ENCODE results near the gene TMPRSS9.
"Not testable (repeated sequence)": the region's sequence is repeated elsewhere in the genome, so short reads cannot be mapped to it uniquely, and the experiment has no call there.

TMPRSS9 gene

GRCh38 chr19:2460245-2460644 lies 100.2 kb downstream of the TMPRSS9 start:
- Mint-ChIP-seq H3K36me3 (ENCODE audit: low read depth) (peaks cover 4% of the 10 kb centered on the region), H3K27ac (no peak overlapping the region), H3K9me3 (no peaks in the 10 kb centered on the region), H3K27me3 (no peaks in the 10 kb centered on the region), H3K4me3 (no peak overlapping the region), H3K4me1 (ENCODE audit: low read depth) (peaks cover 20% of the 10 kb centered on the region)
- no peak for DNase-seq

- peak; percentile 83 for DNase-seq
- peak overlapping the region; percentile 87 for H3K4me3 Mint-ChIP-seq
- H3K27ac Mint-ChIP-seq: peak overlapping the region; percentile 83
- H3K36me3 Mint-ChIP-seq (ENCODE audit: low read depth): peaks cover 3% of the 10 kb centered on the region
- H3K9me3 Mint-ChIP-seq: no peaks in the 10 kb centered on the region
- no peaks in the 10 kb centered on the region for H3K27me3 Mint-ChIP-seq
- peaks cover 16% of the 10 kb centered on the region for H3K4me1 Mint-ChIP-seq (ENCODE audit: low read depth)
These were observed 101.9 kb downstream of the TMPRSS9 start for GRCh38 chr19:2461751-2462634.

- Mint-ChIP-seq H3K4me1 (ENCODE audit: low read depth) (peaks cover 11% of the 10 kb centered on the region), H3K27ac (peak overlapping the region; percentile 5), H3K27me3 (no peaks in the 10 kb centered on the region), H3K4me3 (peak overlapping the region; percentile 87), H3K36me3 (ENCODE audit: low read depth) (no peaks in the 10 kb centered on the region), H3K9me3 (no peaks in the 10 kb centered on the region)
- DNase-seq: no peak
These were observed 102.8 kb downstream of the TMPRSS9 start for GRCh38 chr19:2462635-2463421.

GRCh38 chr19:2463694-2464093 lies 103.6 kb downstream of the TMPRSS9 start:
- DNase-seq; H3K27ac Mint-ChIP-seq; H3K9me3 Mint-ChIP-seq; H3K36me3 Mint-ChIP-seq (ENCODE audit: low read depth); H3K27me3 Mint-ChIP-seq: not testable (repeated sequence)
- Mint-ChIP-seq H3K4me1 (ENCODE audit: low read depth) (peaks cover 11% of the 10 kb centered on the region), H3K4me3 (peak overlapping the region; percentile 43)

- Mint-ChIP-seq H3K36me3 (ENCODE audit: low read depth) (no peaks in the 10 kb centered on the region), H3K27me3 (no peaks in the 10 kb centered on the region), H3K9me3 (no peaks in the 10 kb centered on the region), H3K4me3 (no peak overlapping the region), H3K27ac (no peak overlapping the region), H3K4me1 (ENCODE audit: low read depth) (peaks cover 16% of the 10 kb centered on the region)
- DNase-seq: no peak
These were observed 104.3 kb downstream of the TMPRSS9 start for GRCh38 chr19:2464389-2464788.

GRCh38 chr19:2468596-2468995 lies 108.5 kb downstream of the TMPRSS9 start:
- no peaks in the 10 kb centered on the region for H3K27me3 Mint-ChIP-seq
- no peak for DNase-seq
- H3K27ac Mint-ChIP-seq: no peak overlapping the region
- H3K4me1 Mint-ChIP-seq (ENCODE audit: low read depth): peaks cover 12% of the 10 kb centered on the region
- H3K36me3 Mint-ChIP-seq (ENCODE audit: low read depth): no peaks in the 10 kb centered on the region
- no peak overlapping the region for H3K4me3 Mint-ChIP-seq
- H3K9me3 Mint-ChIP-seq: no peaks in the 10 kb centered on the region

GRCh38 chr19:2469102-2469914 lies 109.2 kb downstream of the TMPRSS9 start:
- peaks cover 15% of the 10 kb centered on the region for H3K4me1 Mint-ChIP-seq (ENCODE audit: low read depth)
- H3K9me3 Mint-ChIP-seq: no peaks in the 10 kb centered on the region
- DNase-seq: peak; percentile 55
- no peaks in the 10 kb centered on the region for H3K36me3 Mint-ChIP-seq (ENCODE audit: low read depth)
- H3K4me3 Mint-ChIP-seq: no peak overlapping the region
- H3K27me3 Mint-ChIP-seq: no peaks in the 10 kb centered on the region
- H3K27ac Mint-ChIP-seq: peak overlapping the region; percentile 77

- not testable (repeated sequence) for H3K4me3 Mint-ChIP-seq; H3K36me3 Mint-ChIP-seq (ENCODE audit: low read depth); H3K27me3 Mint-ChIP-seq; H3K9me3 Mint-ChIP-seq; DNase-seq
- H3K4me1 Mint-ChIP-seq (ENCODE audit: low read depth): peaks cover 16% of the 10 kb centered on the region
- peak overlapping the region; percentile 77 for H3K27ac Mint-ChIP-seq
These were observed 109.8 kb downstream of the TMPRSS9 start for GRCh38 chr19:2469915-2470200.

GRCh38 chr19:2474232-2475017 lies 114.4 kb downstream of the TMPRSS9 start:
- H3K36me3 Mint-ChIP-seq (ENCODE audit: low read depth): peaks cover 29% of the 10 kb centered on the region
- peak; percentile 95 for DNase-seq
- H3K27me3 Mint-ChIP-seq: no peaks in the 10 kb centered on the region
- no peaks in the 10 kb centered on the region for H3K9me3 Mint-ChIP-seq
- peak overlapping the region; percentile 97 for H3K27ac Mint-ChIP-seq
- H3K4me1 Mint-ChIP-seq (ENCODE audit: low read depth): peaks cover 29% of the 10 kb centered on the region
- peak overlapping the region; percentile 99 for H3K4me3 Mint-ChIP-seq

- Mint-ChIP-seq H3K4me1 (ENCODE audit: low read depth) (peaks cover 31% of the 10 kb centered on the region), H3K4me3 (peak overlapping the region; percentile 99), H3K36me3 (ENCODE audit: low read depth) (peaks cover 29% of the 10 kb centered on the region), H3K9me3 (no peaks in the 10 kb centered on the region), H3K27ac (peak overlapping the region; percentile 97), H3K27me3 (no peaks in the 10 kb centered on the region)
- peak; percentile 84 for DNase-seq
These were observed 115.1 kb downstream of the TMPRSS9 start for GRCh38 chr19:2475018-2475701.
